C4-2B (cell line): ENCODE measurements around the gene ERFE.
"Not testable (repeated sequence)": the region's sequence is repeated elsewhere in the genome, so short reads cannot be mapped to it uniquely, and the experiment has no call there.

ENCODE experiments used
- H3K27ac ChIP-seq: fragments of 450-650 bp; 2 replicates; pipeline ENCODE4 v1.5.1; 2017
- ZFX ChIP-seq: fragments of 450-650 bp; IDR thresholded peaks from 2 replicates; pipeline ENCODE4 v1.6.1; 2017
- TF ChIP-seq, protein P1 (sequence below): fragments of 450-650 bp; conservative IDR thresholded peaks from 2 replicates; pipeline ENCODE4 v1.5.1; 2017; ENCODE audit warnings: mild to moderate bottlenecking

ERFE gene, protein sequence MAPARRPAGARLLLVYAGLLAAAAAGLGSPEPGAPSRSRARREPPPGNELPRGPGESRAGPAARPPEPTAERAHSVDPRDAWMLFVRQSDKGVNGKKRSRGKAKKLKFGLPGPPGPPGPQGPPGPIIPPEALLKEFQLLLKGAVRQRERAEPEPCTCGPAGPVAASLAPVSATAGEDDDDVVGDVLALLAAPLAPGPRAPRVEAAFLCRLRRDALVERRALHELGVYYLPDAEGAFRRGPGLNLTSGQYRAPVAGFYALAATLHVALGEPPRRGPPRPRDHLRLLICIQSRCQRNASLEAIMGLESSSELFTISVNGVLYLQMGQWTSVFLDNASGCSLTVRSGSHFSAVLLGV

DNA sequence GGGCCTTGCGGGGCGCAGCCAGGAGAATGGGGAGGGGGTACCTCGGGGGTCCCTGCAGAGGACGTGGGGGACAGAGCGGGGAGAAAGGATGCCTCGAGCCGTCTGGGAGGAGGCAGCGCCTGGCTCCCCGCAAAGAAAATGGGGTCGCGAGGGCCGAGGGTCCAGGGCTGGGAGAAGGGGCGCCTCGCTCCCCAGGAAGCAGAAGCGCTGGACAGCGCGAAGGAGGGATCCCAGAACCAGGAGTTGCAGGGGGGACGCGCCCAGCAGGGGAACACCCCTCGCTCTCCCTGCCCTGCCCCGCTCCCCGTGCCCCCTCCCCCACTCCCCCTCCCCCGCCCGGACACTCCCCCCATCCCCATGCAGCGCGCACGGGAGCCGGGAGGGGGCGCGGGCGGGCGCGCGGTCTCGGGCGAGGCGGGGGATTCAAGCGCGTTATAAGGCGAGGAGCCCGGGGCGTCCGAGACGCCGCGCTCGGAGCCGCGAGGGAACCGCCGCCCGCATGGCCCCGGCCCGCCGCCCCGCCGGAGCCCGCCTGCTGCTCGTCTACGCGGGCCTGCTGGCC is at the start of gene ERFE:
TSS of gene ERFE (plus strand) at position 462 of the 562 bp plus-strand sequence. CDS start at position 500, 38 bp downstream.
- peak within 1 kb of the TSS; percentile 34 for H3K27ac ChIP-seq
- TF ChIP-seq ZFX: 0 out of 2 replicates have a peak, but pooled peaks have one; percentile 35
- TF ChIP-seq, protein P1, sequence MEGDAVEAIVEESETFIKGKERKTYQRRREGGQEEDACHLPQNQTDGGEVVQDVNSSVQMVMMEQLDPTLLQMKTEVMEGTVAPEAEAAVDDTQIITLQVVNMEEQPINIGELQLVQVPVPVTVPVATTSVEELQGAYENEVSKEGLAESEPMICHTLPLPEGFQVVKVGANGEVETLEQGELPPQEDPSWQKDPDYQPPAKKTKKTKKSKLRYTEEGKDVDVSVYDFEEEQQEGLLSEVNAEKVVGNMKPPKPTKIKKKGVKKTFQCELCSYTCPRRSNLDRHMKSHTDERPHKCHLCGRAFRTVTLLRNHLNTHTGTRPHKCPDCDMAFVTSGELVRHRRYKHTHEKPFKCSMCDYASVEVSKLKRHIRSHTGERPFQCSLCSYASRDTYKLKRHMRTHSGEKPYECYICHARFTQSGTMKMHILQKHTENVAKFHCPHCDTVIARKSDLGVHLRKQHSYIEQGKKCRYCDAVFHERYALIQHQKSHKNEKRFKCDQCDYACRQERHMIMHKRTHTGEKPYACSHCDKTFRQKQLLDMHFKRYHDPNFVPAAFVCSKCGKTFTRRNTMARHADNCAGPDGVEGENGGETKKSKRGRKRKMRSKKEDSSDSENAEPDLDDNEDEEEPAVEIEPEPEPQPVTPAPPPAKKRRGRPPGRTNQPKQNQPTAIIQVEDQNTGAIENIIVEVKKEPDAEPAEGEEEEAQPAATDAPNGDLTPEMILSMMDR: peak; percentile 78

DNA sequence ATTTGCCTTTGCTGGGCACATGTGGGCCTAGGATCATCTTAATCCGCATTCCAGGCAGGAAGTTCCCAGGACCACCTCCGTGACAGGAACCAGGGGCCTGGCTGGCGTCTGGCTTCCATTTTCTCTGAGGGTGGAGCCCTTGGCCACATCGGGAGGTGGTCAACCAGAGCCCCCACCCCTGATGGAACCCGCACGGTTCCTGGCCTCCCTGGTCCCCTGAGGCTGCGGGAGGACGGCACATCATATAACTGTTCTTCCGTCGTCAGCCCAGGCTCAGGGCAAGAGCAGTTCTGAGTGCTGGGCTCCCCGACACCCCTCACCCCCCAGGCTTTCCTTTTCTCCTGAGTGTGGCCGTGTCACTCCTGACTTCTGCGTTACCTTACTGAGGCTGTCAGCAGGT is 45.2 kb upstream of the ERFE start:
- no peak overlapping the region for H3K27ac ChIP-seq

DNA sequence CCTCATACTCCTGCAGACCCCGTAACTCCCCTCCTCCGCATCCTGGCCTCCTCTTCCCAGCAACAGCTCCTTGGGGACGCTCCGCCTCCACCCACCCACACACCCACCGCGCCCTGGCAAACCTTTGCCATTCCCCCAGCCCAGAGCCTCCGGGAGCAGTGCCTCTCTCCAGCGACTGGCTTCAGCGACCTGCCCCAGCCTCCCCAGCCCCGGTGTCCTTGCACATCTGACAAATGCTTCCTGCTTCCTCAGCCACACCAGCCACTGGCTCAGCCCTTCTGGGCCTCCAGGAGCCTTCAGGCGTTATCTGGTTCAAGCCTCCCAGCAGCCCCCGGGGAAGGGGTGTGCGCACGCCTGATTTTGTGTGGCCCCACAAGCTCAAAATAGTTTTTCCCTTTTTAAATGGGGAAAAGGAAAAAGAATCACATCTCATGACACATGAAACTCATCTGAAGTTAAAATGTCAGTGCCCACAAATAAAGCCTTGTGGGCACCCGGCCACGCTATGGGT is 44.4 kb upstream of the ERFE start:
- TF ChIP-seq, protein P1: no peak
- no peak for TF ChIP-seq ZFX
- H3K27ac ChIP-seq: no peak overlapping the region

More for the DNA sequence above, 45.2 kb upstream of the ERFE start:
- TF ChIP-seq, protein P1: no peak
- TF ChIP-seq ZFX: no peak

DNA sequence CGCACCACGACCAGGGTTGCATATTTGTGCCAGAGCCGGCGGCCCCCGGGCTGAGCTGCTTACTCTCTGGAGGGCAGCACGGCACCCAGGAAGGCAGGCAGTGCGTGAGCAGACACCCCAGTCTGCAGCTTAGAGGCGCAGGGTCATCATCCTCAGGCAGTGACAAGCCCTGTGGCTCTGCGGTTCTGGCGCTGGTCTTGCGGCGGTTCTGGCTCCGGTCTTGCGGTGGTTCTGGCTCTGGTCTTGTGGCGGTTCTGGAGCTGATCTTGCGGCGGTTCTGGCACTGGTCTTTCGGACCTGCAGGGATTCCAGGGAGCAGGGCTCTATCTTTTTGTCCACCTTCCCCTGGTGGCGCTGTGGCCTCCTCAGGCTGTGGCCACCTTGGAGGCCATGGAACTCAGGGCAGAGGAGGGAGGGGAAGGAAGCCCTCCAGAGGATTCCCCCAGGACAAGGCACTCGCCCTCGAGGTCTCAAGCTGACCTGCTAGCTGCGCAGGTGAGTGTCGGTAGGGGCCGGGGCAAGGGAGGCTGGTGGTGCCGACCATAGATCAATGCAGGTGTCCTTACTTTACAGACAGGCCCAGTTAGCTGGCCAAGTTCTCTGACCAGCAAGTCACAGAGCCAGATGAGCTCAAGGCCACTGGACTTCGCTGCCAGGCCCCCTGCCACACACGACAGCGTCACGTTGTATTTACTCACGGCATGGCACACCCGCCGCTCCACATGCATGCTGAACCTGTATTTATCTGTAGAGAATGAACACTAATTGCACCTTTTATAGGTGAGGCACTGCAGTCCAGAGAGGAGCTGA is 43.7 kb upstream of the ERFE start:
- TF ChIP-seq, protein P1: no peak
- TF ChIP-seq ZFX: no peak
- H3K27ac ChIP-seq: no peak overlapping the region

DNA sequence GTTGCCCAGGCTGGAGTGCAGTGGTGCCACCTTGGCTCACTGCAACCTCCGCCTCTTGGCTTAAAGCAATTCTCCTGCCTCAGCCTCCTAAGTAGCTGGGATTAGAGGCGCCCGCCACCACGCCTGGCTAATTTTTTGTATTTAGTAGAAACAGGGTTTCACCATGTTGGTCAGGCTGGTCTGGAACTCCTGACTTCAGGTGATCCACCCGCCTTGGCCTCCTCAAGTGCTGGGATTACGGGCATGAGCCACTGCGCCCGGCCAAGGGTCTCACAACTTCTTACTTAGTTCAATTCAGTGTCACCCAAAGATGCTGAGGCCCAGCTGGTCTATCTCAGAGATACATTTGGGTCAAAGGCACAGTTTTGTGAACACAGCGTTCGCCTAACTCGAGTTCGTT is 43.1 kb upstream of the ERFE start:
- H3K27ac ChIP-seq: not testable (repeated sequence)

DNA sequence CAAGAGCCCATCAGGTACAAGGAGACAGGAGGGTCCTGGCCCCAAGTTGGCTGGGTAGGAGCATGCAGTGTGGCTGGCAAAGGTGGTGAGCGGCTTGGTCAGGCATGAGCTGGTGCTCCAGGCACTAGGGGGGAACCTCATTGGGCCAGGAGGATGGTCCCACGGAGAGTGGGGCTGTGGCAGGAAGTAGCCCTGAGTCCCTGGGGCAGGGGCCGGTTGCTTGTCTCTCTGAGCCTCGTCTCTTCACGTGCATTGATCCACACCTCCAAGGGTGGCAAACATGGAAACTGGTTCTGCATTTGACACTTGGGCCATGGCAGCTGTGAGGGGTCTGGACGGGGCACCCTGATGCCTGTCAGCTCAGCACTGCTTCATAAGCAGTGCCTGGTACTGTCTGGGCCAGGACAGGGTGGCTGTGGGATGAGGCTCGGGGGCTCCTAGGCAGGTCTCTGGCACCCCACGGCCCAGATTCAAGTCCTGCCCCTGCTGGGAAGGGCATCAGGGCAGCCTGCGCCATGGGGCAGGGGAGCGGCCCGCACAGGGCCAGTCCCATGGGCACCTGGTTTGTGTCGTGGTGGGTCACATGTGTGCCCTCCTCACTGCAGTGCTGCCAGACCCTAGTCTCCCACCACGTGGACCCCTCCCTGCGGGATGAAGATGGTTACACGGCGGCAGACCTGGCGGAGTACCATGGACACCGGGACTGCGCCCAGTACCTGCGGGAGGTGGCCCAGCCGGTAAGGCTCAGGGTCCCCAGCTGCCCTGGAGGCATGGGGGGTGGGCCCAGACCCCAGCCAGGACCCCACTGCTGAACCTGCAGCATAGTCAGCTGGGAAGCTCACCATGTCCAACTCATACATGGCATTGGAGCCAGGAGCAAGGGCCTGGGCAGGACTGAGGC is 42.2 kb upstream of the ERFE start:
- no peak overlapping the region for H3K27ac ChIP-seq
- no peak for TF ChIP-seq ZFX

DNA sequence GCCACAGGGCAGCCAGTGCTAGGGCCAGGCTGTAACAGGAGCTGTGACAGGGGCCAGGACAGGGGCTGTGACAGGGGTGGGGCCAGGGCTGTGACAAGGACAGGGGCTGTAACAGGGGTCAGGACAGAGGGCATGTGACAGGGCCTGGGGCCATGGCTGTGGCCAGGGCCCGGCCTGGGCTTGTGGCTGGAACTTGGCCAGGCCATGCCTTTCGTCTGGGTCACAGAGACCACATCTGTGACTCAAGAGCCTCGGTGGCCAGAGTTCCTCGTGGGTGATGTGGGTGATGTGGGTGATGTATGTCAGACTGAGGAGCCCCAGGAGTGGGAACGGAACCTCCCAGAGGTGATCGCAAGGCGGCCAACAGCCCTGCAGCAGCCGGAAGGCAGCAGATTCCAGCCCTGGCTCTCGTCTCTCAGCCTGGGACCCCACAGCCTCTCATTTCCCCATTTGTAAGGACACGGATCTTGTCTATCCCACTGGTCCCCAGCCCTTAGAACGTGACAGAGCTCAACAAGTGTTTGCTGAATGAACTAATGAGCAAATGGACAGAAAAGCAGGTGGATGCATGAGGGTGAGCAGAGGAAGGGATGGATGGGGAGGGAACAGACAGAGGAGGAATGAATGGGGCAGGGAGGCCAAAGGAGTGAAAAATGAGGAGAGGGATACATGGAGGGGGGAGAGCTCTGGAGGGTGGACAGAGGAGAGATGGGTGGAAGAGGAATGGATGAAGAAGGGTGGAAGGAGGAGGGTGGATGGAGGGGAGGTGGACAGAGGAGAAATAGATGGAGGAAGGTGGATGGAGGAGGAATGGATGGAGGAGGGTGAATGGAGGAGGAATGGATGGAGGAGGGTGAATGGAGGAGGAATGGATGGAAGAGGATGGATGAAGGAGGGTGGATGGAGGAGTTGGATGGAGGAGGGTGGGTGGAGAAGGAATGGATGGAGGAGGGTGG is 41.3 kb upstream of the ERFE start:
- TF ChIP-seq, protein P1: no peak
- no peak for TF ChIP-seq ZFX
- no peak overlapping the region for H3K27ac ChIP-seq
